CD14-positive monocyte (primary cell): ENCODE data around the gene GHDC. TPM values are rescaled to one million over a fixed set of nuclear protein-coding genes. Genes with fewer than 3 reads are reported as not detected.

ENCODE experiments used
- DNase-seq, 3 donors: peaks; one replicate each; pipeline ENCODE4 v3.0.0-alpha.2; 2011 to 2022
- H2AFZ ChIP-seq: 2 replicates; pipeline ENCODE4 v1.6.0; 2012; ENCODE audit warnings: mild to moderate bottlenecking, low read depth, low read length, inconsistent platforms; ENCODE audit not compliant: insufficient read depth, poor library complexity, severe bottlenecking
- H3K27ac ChIP-seq, 2 donors: 1 replicate in 1 of 2; 2 replicates in 1 of 2; pipeline ENCODE4 v1.5.1; 2012 to 2013; ENCODE audit warnings: low read length in 2 of 2, control low read depth in 1 of 2, inconsistent platforms in 1 of 2, low read depth in 1 of 2, mild to moderate bottlenecking in 1 of 2
- H3K27me3 ChIP-seq, 2 donors: one replicate each; pipeline versions ENCODE4 v1.6.0 to v1.6.1; 2011 to 2013; ENCODE audit warnings: low read length in 2 of 2; ENCODE audit not compliant: control insufficient read depth in 2 of 2, insufficient read depth in 2 of 2
- H3K36me3 ChIP-seq, 2 donors: replicated peaks in 1 of 2; 1 replicate in 1 of 2; 2 replicates in 1 of 2; pipeline versions ENCODE4 v1.5.1 to v1.6.1; 2012 to 2013; ENCODE audit warnings: low read length in 2 of 2, control low read depth in 1 of 2, inconsistent platforms in 1 of 2, mild to moderate bottlenecking in 1 of 2; ENCODE audit not compliant: insufficient read depth in 2 of 2, control insufficient read depth in 1 of 2
- H3K4me1 ChIP-seq, 2 donors: 1 replicate in 1 of 2; 2 replicates in 1 of 2; pipeline versions ENCODE4 v1.5.1 to v1.6.1; 2012 to 2013; ENCODE audit warnings: low read length in 2 of 2, control low read depth in 1 of 2, inconsistent platforms in 1 of 2, mild to moderate bottlenecking in 1 of 2, moderate library complexity in 1 of 2; ENCODE audit not compliant: insufficient read depth in 2 of 2, control insufficient read depth in 1 of 2
- H3K4me2 ChIP-seq: replicated peaks from 2 replicates; pipeline ENCODE3; 2012; ENCODE audit warnings: low read length, moderate library complexity, mild to moderate bottlenecking; ENCODE audit not compliant: poor library complexity, severe bottlenecking; ENCODE audit errors: extremely low read depth
- H3K4me3 ChIP-seq, 3 experiments: fragments of 200-600 bp in 1 of 3; sonication (generic) in 1 of 3; replicated peaks in 1 of 3; 1 replicate in 2 of 3; 2 replicates in 1 of 3; pipeline ENCODE4 v1.5.1; 2011 to 2013; ENCODE audit warnings: low read length in 3 of 3, mild to moderate bottlenecking in 3 of 3, control low read depth in 2 of 3, low read depth in 2 of 3, inconsistent platforms in 1 of 3, moderate library complexity in 1 of 3
- H3K79me2 ChIP-seq: 2 replicates; pipeline ENCODE4 v1.6.0; 2012; ENCODE audit warnings: mild to moderate bottlenecking, control low read depth, inconsistent platforms, low read length, moderate library complexity; ENCODE audit not compliant: insufficient read depth
- H3K9ac ChIP-seq: 2 replicates; pipeline ENCODE4 v1.6.0; 2017; ENCODE audit warnings: low read length, mild to moderate bottlenecking; ENCODE audit not compliant: insufficient read depth, poor library complexity, severe bottlenecking
- H3K9me3 ChIP-seq, 2 donors: replicated peaks in 1 of 2; 1 replicate in 1 of 2; 2 replicates in 1 of 2; pipeline versions ENCODE4 v1.5.1 to v1.6.1; 2012 to 2013; ENCODE audit warnings: low read length in 2 of 2, control low read depth in 1 of 2; ENCODE audit not compliant: control insufficient read depth in 1 of 2, insufficient read depth in 1 of 2
- H4K20me1 ChIP-seq: 2 replicates; pipeline ENCODE4 v1.6.0; 2012; ENCODE audit warnings: mild to moderate bottlenecking, low read length, control low read depth, moderate library complexity; ENCODE audit not compliant: insufficient read depth
- H3K27ac Mint-ChIP-seq, 7 donors: one replicate each; pipeline ENCODE4 v1.8.0; 2020; ENCODE audit warnings: mild to moderate bottlenecking in 7 of 7, mixed read lengths in 7 of 7, moderate library complexity in 6 of 7, inconsistent platforms in 2 of 7
- H3K27me3 Mint-ChIP-seq, 3 donors: one replicate each; pipeline ENCODE4 v1.8.0; 2021 to 2022; ENCODE audit warnings: low read depth in 3 of 3, mild to moderate bottlenecking in 3 of 3, mixed read lengths in 3 of 3, moderate library complexity in 3 of 3, inconsistent platforms in 1 of 3
- H3K36me3 Mint-ChIP-seq, 2 donors: one replicate each; pipeline ENCODE4 v1.8.0; 2020; ENCODE audit warnings: mixed read lengths in 2 of 2, inconsistent platforms in 1 of 2, mild to moderate bottlenecking in 1 of 2
- H3K4me1 Mint-ChIP-seq: one replicate; pipeline ENCODE4 v1.8.0; 2020; ENCODE audit warnings: mild to moderate bottlenecking, mixed read lengths
- H3K4me3 Mint-ChIP-seq, 2 donors: one replicate each; pipeline ENCODE4 v1.8.0; 2020; ENCODE audit warnings: mild to moderate bottlenecking in 2 of 2, mixed read lengths in 2 of 2, moderate library complexity in 1 of 2
- H3K9me3 Mint-ChIP-seq, 7 donors: one replicate each; pipeline ENCODE4 v1.8.0; 2020 to 2022; ENCODE audit warnings: mixed read lengths in 7 of 7, mild to moderate bottlenecking in 6 of 7, moderate library complexity in 6 of 7, inconsistent platforms in 2 of 7
- WGBS: methylation state at CpG from one replicate; pipeline ENCODE4 v1.1.5; 2013; ENCODE audit warnings: missing lambda C conversion rate; ENCODE audit not compliant: insufficient coverage; 5-methylcytosine and 5-hydroxymethylcytosine counted together
- intact Hi-C, 2 donors: fragments of 100-400 bp; cut with micrococcal nuclease; formaldehyde crosslinking; loops; one replicate each; pipeline versions ENCODE4 v1.15.0 to v1.15.1; 2023
- polyA plus RNA-seq, 3 donors: library from polyadenylated mRNA; depleted of rRNA in 1 of 3; unstranded in 2 of 3; stranded (reverse) in 1 of 3; fragments of 300-500 nt in 2 of 3; fragments of >200 nt in 1 of 3; fragmentation: Illumina TruSeq in 2 of 3; gene quantifications; 1 replicate in 2 of 3; 2 replicates in 1 of 3; pipeline ENCODE4 v1.2.3, GENCODE V29; 2012 to 2021
- TF ChIP-seq, protein P1 (sequence below): fragments of 200-600 bp; IDR thresholded peaks from one replicate; pipeline ENCODE4 v1.8.0; 2022; ENCODE audit warnings: antibody characterized with exemption, mild to moderate bottlenecking

Gene GHDC
- polyA plus RNA-seq, 3 donors = 20.0 to 31.6 (median 20.6) TPM

DNA sequence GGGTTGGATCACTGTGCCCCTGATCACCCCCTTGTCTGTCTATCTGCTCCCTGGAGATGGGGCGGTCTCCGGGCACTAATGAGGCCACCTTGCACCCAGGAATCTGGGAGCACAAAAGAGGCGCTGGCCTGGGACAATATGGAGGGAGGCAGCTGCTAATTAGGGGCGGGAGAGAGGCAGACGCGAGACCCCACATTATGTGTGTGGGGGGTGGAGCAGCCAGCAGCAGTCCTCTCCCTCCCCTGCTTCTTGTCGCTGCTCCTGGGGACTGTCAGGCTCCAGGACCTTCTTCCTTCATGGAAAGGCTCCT, 8.7 kb downstream of the GHDC start:
- H3K4me3 ChIP-seq = no peak overlapping the region
- H3K9me3 Mint-ChIP-seq = peaks cover 0 to under 1% (median 0%) of the 10 kb centered on the region in 7 donors
- no peak overlapping the region for H3K9ac ChIP-seq
- peaks cover 7 to 9% of the 10 kb centered on the region in 2 donors for H3K36me3 Mint-ChIP-seq
- H3K4me2 ChIP-seq = no peak overlapping the region
- H3K27me3 ChIP-seq = peaks cover 0 to 11% of the 10 kb centered on the region in 2 donors
- H3K4me1 Mint-ChIP-seq = peaks cover 76% of the 10 kb centered on the region
- H3K27ac ChIP-seq = no peak overlapping the region
- DNase-seq = no peak
- H3K27ac Mint-ChIP-seq = no peak overlapping the region
- intact Hi-C loops = loop anchor here in 1 of 2 donors (10.0 kb wide), 1 partner anchor 161 kb away; the partner anchor contains the start of gene NKIRAS2
- H4K20me1 ChIP-seq = no peaks in the 10 kb centered on the region
- TF ChIP-seq, protein P1, sequence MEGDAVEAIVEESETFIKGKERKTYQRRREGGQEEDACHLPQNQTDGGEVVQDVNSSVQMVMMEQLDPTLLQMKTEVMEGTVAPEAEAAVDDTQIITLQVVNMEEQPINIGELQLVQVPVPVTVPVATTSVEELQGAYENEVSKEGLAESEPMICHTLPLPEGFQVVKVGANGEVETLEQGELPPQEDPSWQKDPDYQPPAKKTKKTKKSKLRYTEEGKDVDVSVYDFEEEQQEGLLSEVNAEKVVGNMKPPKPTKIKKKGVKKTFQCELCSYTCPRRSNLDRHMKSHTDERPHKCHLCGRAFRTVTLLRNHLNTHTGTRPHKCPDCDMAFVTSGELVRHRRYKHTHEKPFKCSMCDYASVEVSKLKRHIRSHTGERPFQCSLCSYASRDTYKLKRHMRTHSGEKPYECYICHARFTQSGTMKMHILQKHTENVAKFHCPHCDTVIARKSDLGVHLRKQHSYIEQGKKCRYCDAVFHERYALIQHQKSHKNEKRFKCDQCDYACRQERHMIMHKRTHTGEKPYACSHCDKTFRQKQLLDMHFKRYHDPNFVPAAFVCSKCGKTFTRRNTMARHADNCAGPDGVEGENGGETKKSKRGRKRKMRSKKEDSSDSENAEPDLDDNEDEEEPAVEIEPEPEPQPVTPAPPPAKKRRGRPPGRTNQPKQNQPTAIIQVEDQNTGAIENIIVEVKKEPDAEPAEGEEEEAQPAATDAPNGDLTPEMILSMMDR = no peak
- no peak overlapping the region for H3K4me3 Mint-ChIP-seq
- H2AFZ ChIP-seq = no peak overlapping the region
- H3K36me3 ChIP-seq = peaks cover 7 to 9% of the 10 kb centered on the region in 2 donors
- no peaks in the 10 kb centered on the region for H3K79me2 ChIP-seq
- peaks cover 8 to 14% (median 10%) of the 10 kb centered on the region in 3 donors for H3K27me3 Mint-ChIP-seq
- H3K4me1 ChIP-seq = peaks cover 76 to 89% of the 10 kb centered on the region in 2 donors
- 100% methylated on average over 2 of the region's 7 CpGs for WGBS
- H3K9me3 ChIP-seq = peaks cover 0 to 4% of the 10 kb centered on the region in 2 donors

DNA sequence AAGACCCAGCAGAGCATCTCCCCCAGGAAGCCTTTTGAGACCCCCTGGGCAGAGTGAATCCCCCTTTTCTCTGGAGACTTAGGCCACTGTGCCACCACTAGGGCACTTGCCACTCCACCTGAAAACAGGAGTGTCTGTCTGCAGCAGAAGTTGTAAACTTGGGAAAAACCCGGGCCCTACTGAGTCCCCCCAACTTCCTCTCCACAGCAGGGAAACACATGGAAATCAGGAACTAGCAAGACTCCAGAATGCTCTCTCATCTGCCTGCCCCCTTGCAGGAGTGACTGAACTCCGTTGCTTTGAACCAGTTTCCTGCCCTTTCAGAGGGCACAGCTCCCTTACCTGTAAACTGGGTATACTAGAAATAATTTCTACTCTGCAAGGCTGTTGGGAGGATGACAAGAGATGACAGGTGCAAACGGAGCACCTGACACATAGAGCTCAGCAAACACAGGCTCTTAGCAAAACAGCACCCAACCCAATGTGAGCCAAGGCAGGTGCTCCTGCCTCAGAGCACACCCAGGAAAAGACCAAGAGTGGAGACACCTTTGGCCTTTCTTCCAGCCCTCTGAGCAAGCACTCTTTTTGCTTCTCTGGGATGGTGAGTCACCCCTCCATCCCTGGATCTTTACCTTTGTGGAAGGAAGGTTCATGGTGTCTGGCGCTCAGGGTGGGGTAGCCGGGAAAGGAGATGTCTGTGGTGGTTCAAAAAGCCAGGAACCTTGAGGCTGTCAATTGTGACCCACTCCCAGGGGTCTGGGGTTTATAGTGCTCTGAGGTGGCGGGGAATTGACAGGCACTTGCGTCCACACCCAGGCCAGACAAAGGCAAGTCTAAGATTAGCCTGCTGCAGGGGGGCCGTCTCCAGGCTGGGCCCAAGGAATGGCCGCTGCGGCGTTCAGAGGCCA, 9.3 kb downstream of the GHDC start, which contains the start of gene HCRT:
TSS of gene HCRT (minus strand) at position 740 of the 908 bp plus-strand sequence. CDS start at position 653, 87 bp downstream.
- Mint-ChIP-seq H3K4me3 (peak within 1 kb of the TSS; percentile 71 to 84), H3K36me3 (peaks cover 2 to 6% of the 10 kb centered on the region in 2 donors), H3K9me3 (peaks cover 0 to 6% (median 5%) of the 10 kb centered on the region in 7 donors), H3K27ac (peak within 1 kb of the TSS; percentile 17 to 92 (median 75)), H3K27me3 (peaks cover 14 to 20% (median 16%) of the 10 kb centered on the region in 3 donors), H3K4me1 (peaks cover 78% of the 10 kb centered on the region)
- Histone ChIP-seq H3K79me2 (no peaks in the 10 kb centered on the region), H4K20me1 (no peaks in the 10 kb centered on the region), H3K4me1 (peaks cover 80 to 92% of the 10 kb centered on the region in 2 donors), H3K27me3 (peaks cover 0 to 17% of the 10 kb centered on the region in 2 donors), H3K36me3 (peaks cover under 1 to 3% of the 10 kb centered on the region in 2 donors), H3K9ac (peak within 1 kb of the TSS; percentile 64), H3K9me3 (peaks cover 0 to 10% of the 10 kb centered on the region in 2 donors), H3K27ac (peak within 1 kb of the TSS; percentile 31 to 88), H2AFZ (peak within 1 kb of the TSS; percentile 95), H3K4me2 (peak within 1 kb of the TSS; percentile 94), H3K4me3 (peak within 1 kb of the TSS in 2 of 3 experiments; percentile 17 to 89)
- WGBS = 86% methylated on average over 9 of the region's 11 CpGs
- TF ChIP-seq, protein P1 = no peak
- intact Hi-C loops = loop anchor here in 1 of 2 donors (10.0 kb wide), 1 partner anchor 160 kb away; the partner anchor contains the start of gene NKIRAS2
- DNase-seq = peak in 2 of 3 donors; percentile 63 to 85
